ENCODE data around the gene KCP. TPM values are rescaled to one million over a fixed set of nuclear protein-coding genes. Genes with fewer than 3 reads are reported as not detected.

KCP gene
- total and polyA plus RNA-seq, 9 donors: 0.05 to 1.8 (median 0.20) TPM; not detected in 4

DNA sequence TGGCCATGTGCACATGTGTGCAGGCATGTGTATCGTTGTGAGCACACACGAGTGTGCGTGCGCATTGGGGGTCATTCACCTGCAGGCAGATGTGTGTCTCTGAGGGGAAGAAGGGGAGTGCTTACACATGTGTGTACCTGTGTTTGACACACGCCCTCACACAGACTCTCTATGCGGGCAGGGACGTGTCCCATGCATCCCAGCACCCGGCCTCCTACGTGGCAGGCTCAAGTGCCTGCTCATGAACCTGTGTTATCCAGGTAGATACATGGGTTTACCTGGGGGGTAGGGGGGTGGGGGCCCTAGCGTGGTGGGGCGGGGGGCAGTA lies 18.6 kb downstream of the KCP start:
- no peaks in the 10 kb centered on the region for H3K27me3 ChIP-seq
- no peaks in the 10 kb centered on the region for H3K36me3 ChIP-seq
- no peaks in the 10 kb centered on the region for H3K9me3 ChIP-seq
- TF ChIP-seq, protein P1, sequence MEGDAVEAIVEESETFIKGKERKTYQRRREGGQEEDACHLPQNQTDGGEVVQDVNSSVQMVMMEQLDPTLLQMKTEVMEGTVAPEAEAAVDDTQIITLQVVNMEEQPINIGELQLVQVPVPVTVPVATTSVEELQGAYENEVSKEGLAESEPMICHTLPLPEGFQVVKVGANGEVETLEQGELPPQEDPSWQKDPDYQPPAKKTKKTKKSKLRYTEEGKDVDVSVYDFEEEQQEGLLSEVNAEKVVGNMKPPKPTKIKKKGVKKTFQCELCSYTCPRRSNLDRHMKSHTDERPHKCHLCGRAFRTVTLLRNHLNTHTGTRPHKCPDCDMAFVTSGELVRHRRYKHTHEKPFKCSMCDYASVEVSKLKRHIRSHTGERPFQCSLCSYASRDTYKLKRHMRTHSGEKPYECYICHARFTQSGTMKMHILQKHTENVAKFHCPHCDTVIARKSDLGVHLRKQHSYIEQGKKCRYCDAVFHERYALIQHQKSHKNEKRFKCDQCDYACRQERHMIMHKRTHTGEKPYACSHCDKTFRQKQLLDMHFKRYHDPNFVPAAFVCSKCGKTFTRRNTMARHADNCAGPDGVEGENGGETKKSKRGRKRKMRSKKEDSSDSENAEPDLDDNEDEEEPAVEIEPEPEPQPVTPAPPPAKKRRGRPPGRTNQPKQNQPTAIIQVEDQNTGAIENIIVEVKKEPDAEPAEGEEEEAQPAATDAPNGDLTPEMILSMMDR (IDR thresholded peaks at IDR 0.05): no peak
- no peak for TF ChIP-seq POLR2A (IDR thresholded peaks at IDR 0.05)
- no peak for TF ChIP-seq EP300 (IDR thresholded peaks at IDR 0.05)
- 79 to 88% (median 86%) methylated on average over 11 of the region's 11 CpGs for WGBS, 3 donors
- peak in 1 of 5 donors; percentile 8 for DNase-seq
- H3K4me3 ChIP-seq: no peak overlapping the region
- H3K27ac ChIP-seq: no peak overlapping the region
- H3K4me1 ChIP-seq (ENCODE audit: insufficient read depth): no peaks in the 10 kb centered on the region
- intact Hi-C loops (cut with DNase I): no loop called here

DNA sequence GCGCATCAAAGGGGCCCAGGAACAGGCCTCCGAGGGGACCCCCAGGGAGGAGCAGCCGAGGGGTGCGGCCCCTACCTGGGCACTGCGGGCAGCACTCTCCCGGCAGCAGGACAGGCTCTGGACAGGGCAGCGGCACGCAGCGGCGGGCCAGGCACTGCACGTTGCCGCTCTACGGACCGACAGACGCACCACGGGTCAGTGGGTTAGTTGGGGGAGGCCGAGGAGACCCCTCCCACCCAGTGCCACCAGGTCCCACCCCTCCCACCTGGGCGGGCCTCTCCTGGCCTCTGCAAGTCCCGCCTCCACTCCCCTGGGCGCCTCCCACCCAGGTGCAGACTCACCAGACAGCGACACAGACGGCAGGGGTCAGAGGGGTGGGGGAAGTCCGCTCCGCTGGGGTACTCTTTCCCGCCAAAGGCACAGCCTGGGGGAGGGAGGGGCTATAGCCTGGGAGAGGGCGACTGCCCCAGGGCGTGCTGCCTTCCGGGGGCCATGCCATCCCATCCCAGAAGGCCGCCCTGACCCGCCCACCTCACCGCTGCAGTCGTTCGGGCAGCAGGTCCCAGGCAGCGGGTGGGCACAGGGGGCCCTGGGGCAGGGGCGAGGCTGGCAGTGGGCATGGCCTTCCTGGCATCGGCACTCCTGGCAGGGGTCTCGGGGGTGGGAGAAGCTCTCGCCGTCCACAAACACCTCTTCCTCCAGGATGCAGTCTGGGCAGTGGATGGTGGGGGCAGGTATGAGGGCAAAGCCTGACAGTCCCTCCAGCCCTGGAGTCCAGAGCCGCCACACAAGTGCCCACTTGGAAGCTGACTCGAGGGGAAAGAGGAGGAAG lies 19.2 kb downstream of the KCP start:
- no peak overlapping the region for H3K4me3 ChIP-seq
- 27 to 40% (median 30%) methylated on average over 40 to 41 of the region's 41 CpGs for WGBS, 3 donors
- no peaks in the 10 kb centered on the region for H3K4me1 ChIP-seq (ENCODE audit: insufficient read depth)
- no peaks in the 10 kb centered on the region for H3K9me3 ChIP-seq
- intact Hi-C loops (cut with DNase I): no loop called here
- DNase-seq: peak in 2 of 5 donors; percentile 13 to 31
- no peak overlapping the region for H3K27ac ChIP-seq
- TF ChIP-seq EP300 (IDR thresholded peaks at IDR 0.05) (no peak), POLR2A (IDR thresholded peaks at IDR 0.05) (no peak)
- TF ChIP-seq, protein P1 (IDR thresholded peaks at IDR 0.05): no peak
- no peaks in the 10 kb centered on the region for H3K27me3 ChIP-seq
- no peaks in the 10 kb centered on the region for H3K36me3 ChIP-seq

DNA sequence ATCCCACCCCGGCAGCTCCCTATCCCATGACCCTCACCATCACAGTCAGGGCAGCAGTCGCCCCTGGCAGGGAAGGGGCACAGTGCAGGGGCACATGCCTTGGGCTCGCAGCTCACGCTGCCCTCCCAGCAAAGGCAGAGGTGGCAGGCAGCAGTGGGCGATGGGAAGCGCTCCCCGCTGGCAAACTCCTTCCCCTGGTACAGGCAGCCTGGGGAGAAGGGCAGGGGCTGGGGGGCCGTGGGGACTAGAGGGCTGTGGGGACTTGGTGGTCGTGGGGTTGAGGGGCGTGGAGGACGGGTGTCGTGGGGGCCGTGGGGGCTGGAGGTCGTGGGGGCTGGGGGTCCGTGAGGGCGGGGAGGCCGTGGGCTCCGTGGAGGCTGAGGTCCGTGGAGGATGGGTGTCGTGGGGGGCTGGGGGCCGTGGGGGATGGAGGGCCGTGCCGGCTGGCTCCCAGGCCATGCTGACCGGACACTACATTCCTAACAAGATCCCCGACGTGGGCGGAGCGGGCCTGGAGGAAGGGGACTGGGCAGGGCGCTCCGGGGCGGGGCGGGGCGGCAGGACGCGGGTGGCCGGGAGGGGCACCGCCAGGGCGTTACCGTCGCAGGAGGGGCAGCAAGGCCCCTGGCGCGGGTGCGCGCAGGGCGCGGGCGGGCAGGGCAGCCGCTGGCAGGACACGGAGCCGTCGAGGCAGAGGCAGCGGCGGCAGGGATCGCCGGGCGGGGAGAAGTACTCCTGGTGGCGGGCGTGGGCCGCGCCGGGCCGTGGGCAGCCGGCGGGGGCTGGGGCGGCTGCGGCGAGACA lies 20.0 kb downstream of the KCP start:
- peak in 2 of 5 donors; percentile 15 to 32 for DNase-seq
- no peaks in the 10 kb centered on the region for H3K36me3 ChIP-seq
- TF ChIP-seq, protein P1 (IDR thresholded peaks at IDR 0.05): no peak
- TF ChIP-seq EP300 (IDR thresholded peaks at IDR 0.05): no peak
- TF ChIP-seq POLR2A (IDR thresholded peaks at IDR 0.05): no peak
- intact Hi-C loops (cut with DNase I): no loop called here
- no peaks in the 10 kb centered on the region for H3K9me3 ChIP-seq
- no peak overlapping the region for H3K4me3 ChIP-seq
- no peaks in the 10 kb centered on the region for H3K4me1 ChIP-seq (ENCODE audit: insufficient read depth)
- WGBS, 3 donors: 13 to 33% (median 15%) methylated on average over 56 to 67 of the region's 67 CpGs
- H3K27ac ChIP-seq: no peak overlapping the region
- H3K27me3 ChIP-seq: no peaks in the 10 kb centered on the region

DNA sequence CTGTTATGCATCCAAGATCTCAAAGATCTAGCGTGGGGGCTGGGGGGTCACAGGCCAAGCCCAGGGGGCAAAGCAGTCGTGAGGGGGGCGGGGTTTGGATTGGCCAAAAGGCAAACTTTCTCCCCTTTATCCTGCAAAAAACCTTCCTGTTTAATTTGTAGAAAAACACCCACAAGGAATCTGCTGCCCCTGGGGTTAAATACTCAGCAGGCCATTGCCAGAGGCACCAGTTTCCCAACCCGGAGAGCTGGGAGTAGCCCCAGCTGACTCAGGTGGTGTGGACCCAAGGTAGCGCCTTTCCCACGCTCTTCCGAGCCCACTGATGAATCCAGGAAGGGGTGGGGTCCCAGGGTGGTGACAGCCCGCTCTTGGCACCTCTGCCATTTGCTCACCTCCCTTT lies 21.4 kb downstream of the KCP start:
- Histone ChIP-seq H3K36me3 (no peaks in the 10 kb centered on the region), H3K9me3 (no peaks in the 10 kb centered on the region), H3K27ac (no peak overlapping the region), H3K4me3 (no peak overlapping the region), H3K27me3 (no peaks in the 10 kb centered on the region), H3K4me1 (ENCODE audit: insufficient read depth) (no peaks in the 10 kb centered on the region)
- WGBS, 3 donors: 64 to 69% (median 64%) methylated on average over 8 of the region's 8 CpGs
- DNase-seq: no peak
- intact Hi-C loops (cut with DNase I): loop anchor here in 1 of 4 donors (10.0 kb wide), 1 partner anchor 414 kb away; the partner anchor contains the start of gene METTL2B
- TF ChIP-seq POLR2A (IDR thresholded peaks at IDR 0.05) (no peak), EP300 (IDR thresholded peaks at IDR 0.05) (no peak)
- TF ChIP-seq, protein P1 (IDR thresholded peaks at IDR 0.05): no peak

All from ovary (tissue), 9 donors.